NCI-H460 (cell line): ENCODE data around the gene ZFHX2. TPM values are rescaled to one million over a fixed set of nuclear protein-coding genes. Genes with fewer than 3 reads are reported as not detected.

Source experiments
- DNase-seq: peaks from one replicate; pipeline ENCODE4 v3.0.0-alpha.2; 2016; ENCODE audit warnings: low read depth; ENCODE audit errors: extremely low read depth
- total RNA-seq: library from RNA; depleted of rRNA; stranded (reverse); fragments of >200 nt; shearing (Covaris generic); gene quantifications from 2 replicates; pipeline ENCODE4 v1.2.3, GENCODE V29; 2014

The ZFHX2 gene
- total RNA-seq, 1 experiment from 2014 or later, result 0.15 TPM

- no peak for DNase-seq
These were observed 28.1 kb downstream of the ZFHX2 start for GRCh38 chr14:23523229-23524016.

- no peak for DNase-seq
These were observed 28.8 kb downstream of the ZFHX2 start for GRCh38 chr14:23522643-23523198.

GRCh38 chr14:23521785-23522640 is 29.6 kb downstream of the ZFHX2 start:
- no peak for DNase-seq

- no peak for DNase-seq
These were observed 30.5 kb downstream of the ZFHX2 start for GRCh38 chr14:23520899-23521533.

- DNase-seq, result no peak
These were observed 32.9 kb downstream of the ZFHX2 start for GRCh38 chr14:23518709-23519108.

- no peak for DNase-seq
These were observed 33.8 kb downstream of the ZFHX2 start for GRCh38 chr14:23517650-23518326.

- DNase-seq, result no peak
These were observed 37.0 kb downstream of the ZFHX2 start for GRCh38 chr14:23514644-23514957.

GRCh38 chr14:23513818-23514643 is 37.5 kb downstream of the ZFHX2 start:
- DNase-seq, result no peak

GRCh38 chr14:23513005-23513817 is 38.4 kb downstream of the ZFHX2 start:
- DNase-seq, result no peak

GRCh38 chr14:23512156-23512555 is 39.4 kb downstream of the ZFHX2 start:
- no peak for DNase-seq

- no peak for DNase-seq
These were observed 57.3 kb downstream of the ZFHX2 start for GRCh38 chr14:23494223-23494622.

GRCh38 chr14:23492618-23493272 is 58.8 kb downstream of the ZFHX2 start:
- no peak for DNase-seq

GRCh38 chr14:23487216-23487615 is 64.3 kb downstream of the ZFHX2 start:
- DNase-seq, result no peak

GRCh38 chr14:23486036-23486435 is 65.5 kb downstream of the ZFHX2 start:
- no peak for DNase-seq

GRCh38 chr14:23485326-23485725 is 66.2 kb downstream of the ZFHX2 start:
- DNase-seq, result no peak

GRCh38 chr14:23483236-23483854 is 68.2 kb downstream of the ZFHX2 start:
- DNase-seq, result no peak

GRCh38 chr14:23482823-23483148 is 68.8 kb downstream of the ZFHX2 start:
- no peak for DNase-seq
